Hepatocyte (in vitro differentiated cells): ENCODE results near the gene CDH4. TPM values are rescaled to one million over a fixed set of nuclear protein-coding genes. Genes with fewer than 3 reads are reported as not detected.

ENCODE experiments used
- DNase-seq: peaks from one replicate; pipeline ENCODE4 v3.0.0-alpha.2; 2016; ENCODE audit warnings: low spot score
- H2AFZ ChIP-seq: fragments of 200-600 bp; sonication (generic); 2 replicates; pipeline ENCODE4 v1.6.0; 2016; ENCODE audit warnings: antibody characterized with exemption, mild to moderate bottlenecking
- H3K27ac ChIP-seq: fragments of 200-600 bp; sonication (generic); 2 replicates; pipeline ENCODE4 v1.5.1; 2016; ENCODE audit warnings: mild to moderate bottlenecking
- H3K27me3 ChIP-seq: fragments of 200-600 bp; sonication (generic); 2 replicates; pipeline ENCODE4 v1.6.1; 2016
- H3K36me3 ChIP-seq: fragments of 200-600 bp; sonication (generic); replicated peaks from 2 replicates; pipeline ENCODE4 v1.5.1; 2016; ENCODE audit warnings: low read depth; ENCODE audit not compliant: insufficient read depth
- H3K4me1 ChIP-seq: fragments of 200-600 bp; sonication (generic); 2 replicates; pipeline ENCODE4 v1.5.1; 2016; ENCODE audit warnings: mild to moderate bottlenecking, moderate library complexity; ENCODE audit not compliant: insufficient read depth
- H3K4me2 ChIP-seq: fragments of 200-600 bp; sonication (generic); 2 replicates; pipeline ENCODE4 v1.6.0; 2016
- H3K4me3 ChIP-seq: fragments of 200-600 bp; sonication (generic); 2 replicates; pipeline ENCODE4 v1.5.1; 2016; ENCODE audit warnings: mild to moderate bottlenecking
- H3K79me2 ChIP-seq: fragments of 200-600 bp; sonication (generic); 2 replicates; pipeline ENCODE4 v1.6.0; 2017; ENCODE audit warnings: mild to moderate bottlenecking
- H3K9me2 ChIP-seq: fragments of 200-600 bp; sonication (generic); replicated peaks from 2 replicates; pipeline ENCODE4 v1.6.0; 2017; ENCODE audit warnings: mild to moderate bottlenecking; ENCODE audit not compliant: insufficient read depth
- H3K9me3 ChIP-seq: fragments of 200-600 bp; sonication (generic); 2 replicates; pipeline ENCODE4 v1.5.1; 2016; ENCODE audit warnings: low read depth, mild to moderate bottlenecking
- H4K20me1 ChIP-seq: fragments of 200-600 bp; sonication (generic); 2 replicates; pipeline ENCODE4 v1.6.0; 2016; ENCODE audit warnings: mild to moderate bottlenecking; ENCODE audit not compliant: insufficient read depth, poor library complexity, severe bottlenecking
- CTCF ChIP-seq: fragments of 200-600 bp; sonication (generic); IDR thresholded peaks from 2 replicates; pipeline ENCODE4 v1.5.1; 2016; ENCODE audit warnings: antibody characterized with exemption, mild to moderate bottlenecking; ENCODE audit not compliant: poor library complexity
- EZH2 ChIP-seq: fragments of 200-600 bp; sonication (generic); IDR thresholded peaks from 2 replicates; pipeline ENCODE4 v1.6.1; 2016; ENCODE audit warnings: antibody characterized with exemption, mild to moderate bottlenecking, borderline replicate concordance
- EZH2phosphoT487 ChIP-seq: fragments of 200-600 bp; sonication (generic); IDR thresholded peaks from one replicate; pipeline ENCODE4 v1.6.1; 2018; ENCODE audit warnings: antibody characterized with exemption, mild to moderate bottlenecking, low read depth, moderate library complexity; ENCODE audit not compliant: unreplicated experiment, severe bottlenecking
- WGBS: methylation state at CpG from one replicate; pipeline ENCODE4 v1.1.6; 2016; ENCODE audit warnings: low lambda C conversion rate; ENCODE audit errors: missing lambda C conversion rate; 5-methylcytosine and 5-hydroxymethylcytosine counted together
- polyA plus RNA-seq: library from polyadenylated mRNA; unstranded; fragments of >200 nt; fragmentation: Nextera tagmentation; extraction: Ambion mirVana; gene quantifications from 2 replicates; pipeline ENCODE4 v1.2.1, GENCODE V29; 2016
- total RNA-seq: library from RNA; depleted of rRNA; stranded (reverse); fragments of >200 nt; gene quantifications from 2 replicates; pipeline ENCODE4 v1.2.3, GENCODE V29; 2014

Gene CDH4
- total and polyA plus RNA-seq, 2 experiments from 2014 or later = 0.53 to 0.73 TPM

- no peaks in the 10 kb centered on the region for H3K36me3 ChIP-seq
- H3K4me2 ChIP-seq = no peak overlapping the region
- WGBS = 90% methylated on average over 12 of the region's 12 CpGs
- H3K27ac ChIP-seq = no peak overlapping the region
- no peaks in the 10 kb centered on the region for H4K20me1 ChIP-seq
- H3K79me2 ChIP-seq = no peaks in the 10 kb centered on the region
- no peak overlapping the region for H2AFZ ChIP-seq
- H3K27me3 ChIP-seq = no peaks in the 10 kb centered on the region
- no peaks in the 10 kb centered on the region for H3K9me2 ChIP-seq
- no peak overlapping the region for H3K4me3 ChIP-seq
- no peaks in the 10 kb centered on the region for H3K4me1 ChIP-seq
- TF ChIP-seq EZH2phosphoT487 (no peak), EZH2 (no peak), CTCF (no peak)
- no peak for DNase-seq
- no peaks in the 10 kb centered on the region for H3K9me3 ChIP-seq
Measured at GRCh38 chr20:61822396-61822795, 570.3 kb downstream of the CDH4 start.

- H3K27me3 ChIP-seq = no peaks in the 10 kb centered on the region
- no peaks in the 10 kb centered on the region for H3K4me1 ChIP-seq
- no peak overlapping the region for H3K4me3 ChIP-seq
- H3K9me2 ChIP-seq = no peaks in the 10 kb centered on the region
- WGBS = 86% methylated on average over 2 of the region's 2 CpGs
- no peak for TF ChIP-seq EZH2
- TF ChIP-seq CTCF = no peak
- TF ChIP-seq EZH2phosphoT487 = no peak
- no peaks in the 10 kb centered on the region for H3K36me3 ChIP-seq
- no peak overlapping the region for H2AFZ ChIP-seq
- no peak for DNase-seq
- H3K4me2 ChIP-seq = no peak overlapping the region
- H4K20me1 ChIP-seq = no peaks in the 10 kb centered on the region
- no peaks in the 10 kb centered on the region for H3K79me2 ChIP-seq
- no peaks in the 10 kb centered on the region for H3K9me3 ChIP-seq
- H3K27ac ChIP-seq = no peak overlapping the region
Measured at GRCh38 chr20:61823242-61823641, 571.2 kb downstream of the CDH4 start.

- no peaks in the 10 kb centered on the region for H3K27me3 ChIP-seq
- no peak for DNase-seq
- WGBS = 93% methylated on average over 14 of the region's 14 CpGs
- H3K79me2 ChIP-seq = no peaks in the 10 kb centered on the region
- H3K4me3 ChIP-seq = no peak overlapping the region
- no peaks in the 10 kb centered on the region for H3K9me2 ChIP-seq
- H2AFZ ChIP-seq = no peak overlapping the region
- H3K27ac ChIP-seq = no peak overlapping the region
- H3K4me2 ChIP-seq = no peak overlapping the region
- H3K9me3 ChIP-seq = no peaks in the 10 kb centered on the region
- H3K36me3 ChIP-seq = no peaks in the 10 kb centered on the region
- no peaks in the 10 kb centered on the region for H3K4me1 ChIP-seq
- TF ChIP-seq EZH2phosphoT487 = no peak
- TF ChIP-seq CTCF = no peak
- no peak for TF ChIP-seq EZH2
- no peaks in the 10 kb centered on the region for H4K20me1 ChIP-seq
Measured at GRCh38 chr20:61828891-61829290, 576.8 kb downstream of the CDH4 start.

GRCh38 chr20:61829526-61829925 lies 577.5 kb downstream of the CDH4 start:
- no peak overlapping the region for H2AFZ ChIP-seq
- no peaks in the 10 kb centered on the region for H4K20me1 ChIP-seq
- H3K9me2 ChIP-seq = no peaks in the 10 kb centered on the region
- H3K9me3 ChIP-seq = no peaks in the 10 kb centered on the region
- no peak overlapping the region for H3K4me2 ChIP-seq
- no peak for TF ChIP-seq EZH2
- no peak for TF ChIP-seq EZH2phosphoT487
- TF ChIP-seq CTCF = no peak
- no peaks in the 10 kb centered on the region for H3K4me1 ChIP-seq
- H3K36me3 ChIP-seq = no peaks in the 10 kb centered on the region
- WGBS = 92% methylated on average over 17 of the region's 17 CpGs
- H3K27me3 ChIP-seq = no peaks in the 10 kb centered on the region
- no peak overlapping the region for H3K4me3 ChIP-seq
- H3K79me2 ChIP-seq = no peaks in the 10 kb centered on the region
- no peak overlapping the region for H3K27ac ChIP-seq
- no peak for DNase-seq
